MCF 10A (cell line): ENCODE measurements around the gene BRAP. TPM values are rescaled to one million over a fixed set of nuclear protein-coding genes. Genes with fewer than 3 reads are reported as not detected.
"Not testable (repeated sequence)": the region's sequence is repeated elsewhere in the genome, so short reads cannot be mapped to it uniquely, and the experiment has no call there.

Experiments used
- BruUV-seq: library from RNA; stranded (reverse); fragments of 400-500 nt; replicated peaks from 2 replicates; lab custom pipeline; 2021; lab: Mats Ljungman, UMichigan
- CTCF ChIA-PET: fragments of 300-600 bp; sonication (Branson Sonifier 250); formaldehyde crosslinking; extraction: SDS; loops from one replicate; lab custom pipeline; 2021; ENCODE audit warnings: antibody characterized with exemption, inconsistent platforms; lab: Yijun Ruan, JAX
- POLR2A ChIA-PET: fragments of 300-600, 350-650 bp; sonication (Branson Sonifier 250); formaldehyde crosslinking; extraction: SDS; loops from one replicate; lab custom pipeline; 2020; ENCODE audit warnings: antibody characterized with exemption, inconsistent platforms; lab: Yijun Ruan, JAX
- DNase-seq: peaks from one replicate; pipeline ENCODE4 v3.0.0-alpha.2; 2018; ENCODE audit not compliant: unreplicated experiment
- H3K27ac Mint-ChIP-seq: one replicate; pipeline ENCODE4 v1.8.0; 2022; ENCODE audit warnings: mild to moderate bottlenecking, low read depth, mixed read lengths; ENCODE audit not compliant: unreplicated experiment
- H3K27me3 Mint-ChIP-seq: one replicate; pipeline ENCODE4 v1.8.0; 2022; ENCODE audit warnings: mixed read lengths; ENCODE audit not compliant: insufficient read depth, unreplicated experiment
- H3K36me3 Mint-ChIP-seq: one replicate; pipeline ENCODE4 v1.8.0; 2022; ENCODE audit warnings: mild to moderate bottlenecking, moderate library complexity, mixed read lengths; ENCODE audit not compliant: insufficient read depth, unreplicated experiment
- H3K4me1 Mint-ChIP-seq: one replicate; pipeline ENCODE4 v1.8.0; 2022; ENCODE audit warnings: mixed read lengths; ENCODE audit not compliant: insufficient read depth, unreplicated experiment
- H3K4me3 Mint-ChIP-seq: one replicate; pipeline ENCODE4 v1.8.0; 2022; ENCODE audit warnings: mild to moderate bottlenecking, moderate library complexity, mixed read lengths; ENCODE audit not compliant: unreplicated experiment
- H3K9me3 Mint-ChIP-seq: one replicate; pipeline ENCODE4 v1.8.0; 2022; ENCODE audit warnings: mixed read lengths; ENCODE audit not compliant: unreplicated experiment
- intact Hi-C: fragments of 100-400 bp; cut with micrococcal nuclease; formaldehyde crosslinking; loops from 2 replicates; pipeline ENCODE4 v1.14.1; 2022
- total RNA-seq: library from RNA; stranded (reverse); gene quantifications from 2 replicates; pipeline ENCODE4 v1.2.3, GENCODE V29; 2022
- TF ChIP-seq, protein P1 (sequence below): fragments of 200-600 bp; IDR thresholded peaks from one replicate; pipeline ENCODE4 v1.8.0; 2022; ENCODE audit warnings: antibody characterized with exemption, mild to moderate bottlenecking; ENCODE audit not compliant: unreplicated experiment

Gene BRAP
- total RNA-seq, 1 experiment from 2014 or later: 24.4 TPM

DNA sequence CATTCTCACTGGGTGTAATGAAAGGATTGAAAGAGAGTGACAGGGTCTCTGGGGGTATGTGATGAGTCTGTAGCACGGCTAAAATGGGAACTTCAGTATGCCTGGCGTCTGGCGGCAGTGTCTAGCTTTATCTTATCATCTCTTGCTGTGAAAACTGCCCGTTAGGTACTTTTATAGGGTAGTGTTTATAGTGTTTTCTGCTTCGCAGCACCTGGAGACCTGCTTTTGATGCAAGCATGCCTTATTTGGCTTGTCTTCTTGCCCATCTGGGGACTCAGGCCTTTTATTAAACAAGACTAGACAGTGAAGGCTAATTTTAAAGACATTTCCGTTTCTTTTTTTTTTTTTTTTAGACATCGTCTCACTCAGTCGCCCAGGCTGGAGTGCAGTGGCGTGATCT, 44.7 kb upstream of the BRAP start:
- ChIA-PET POLR2A (interaction anchor here (1.0 kb wide), 1 partner anchor 10 kb away, joined by 4 read pairs; no protein-coding TSS in a partner anchor), CTCF (interaction anchor here (0.6 to 0.9 kb wide), 2 partner anchors 65 to 432 kb away, joined by 3 read pairs; no protein-coding TSS in a partner anchor)
- H3K9me3 Mint-ChIP-seq: no peaks in the 10 kb centered on the region
- intact Hi-C loops: no loop called here
- no peaks in the 10 kb centered on the region for H3K4me1 Mint-ChIP-seq
- peaks cover 51% of the 10 kb centered on the region for H3K36me3 Mint-ChIP-seq
- TF ChIP-seq, protein P1, sequence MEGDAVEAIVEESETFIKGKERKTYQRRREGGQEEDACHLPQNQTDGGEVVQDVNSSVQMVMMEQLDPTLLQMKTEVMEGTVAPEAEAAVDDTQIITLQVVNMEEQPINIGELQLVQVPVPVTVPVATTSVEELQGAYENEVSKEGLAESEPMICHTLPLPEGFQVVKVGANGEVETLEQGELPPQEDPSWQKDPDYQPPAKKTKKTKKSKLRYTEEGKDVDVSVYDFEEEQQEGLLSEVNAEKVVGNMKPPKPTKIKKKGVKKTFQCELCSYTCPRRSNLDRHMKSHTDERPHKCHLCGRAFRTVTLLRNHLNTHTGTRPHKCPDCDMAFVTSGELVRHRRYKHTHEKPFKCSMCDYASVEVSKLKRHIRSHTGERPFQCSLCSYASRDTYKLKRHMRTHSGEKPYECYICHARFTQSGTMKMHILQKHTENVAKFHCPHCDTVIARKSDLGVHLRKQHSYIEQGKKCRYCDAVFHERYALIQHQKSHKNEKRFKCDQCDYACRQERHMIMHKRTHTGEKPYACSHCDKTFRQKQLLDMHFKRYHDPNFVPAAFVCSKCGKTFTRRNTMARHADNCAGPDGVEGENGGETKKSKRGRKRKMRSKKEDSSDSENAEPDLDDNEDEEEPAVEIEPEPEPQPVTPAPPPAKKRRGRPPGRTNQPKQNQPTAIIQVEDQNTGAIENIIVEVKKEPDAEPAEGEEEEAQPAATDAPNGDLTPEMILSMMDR: no peak
- BruUV-seq: no TSS peak
- no peak for DNase-seq
- no peak overlapping the region for H3K4me3 Mint-ChIP-seq
- H3K27ac Mint-ChIP-seq: no peak overlapping the region
- H3K27me3 Mint-ChIP-seq: no peaks in the 10 kb centered on the region

GRCh38 chr12:111728795-111729194, 43.0 kb upstream of the BRAP start:
- Mint-ChIP-seq H3K9me3 (no peaks in the 10 kb centered on the region), H3K4me1 (no peaks in the 10 kb centered on the region), H3K27ac (no peak overlapping the region), H3K27me3 (no peaks in the 10 kb centered on the region), H3K36me3 (peaks cover 57% of the 10 kb centered on the region), H3K4me3 (no peak overlapping the region)
- CTCF ChIA-PET: interaction anchor here (0.7 to 1.5 kb wide), 2 partner anchors 11 to 84 kb away, joined by 4 read pairs; no protein-coding TSS in a partner anchor
- DNase-seq: no peak
- no TSS peak for BruUV-seq
- TF ChIP-seq, protein P1: no peak
- intact Hi-C loops: no loop called here
- POLR2A ChIA-PET: interaction anchor here (0.6 to 1.3 kb wide), 2 partner anchors 85 to 112 kb away, joined by 3 read pairs; no protein-coding TSS in a partner anchor

GRCh38 chr12:111723646-111724360, 38.0 kb upstream of the BRAP start:
- H3K27me3 Mint-ChIP-seq, CTCF ChIA-PET, POLR2A ChIA-PET, H3K27ac Mint-ChIP-seq, H3K4me3 Mint-ChIP-seq, BruUV-seq, H3K4me1 Mint-ChIP-seq, H3K9me3 Mint-ChIP-seq, DNase-seq, intact Hi-C loops: not testable (repeated sequence)
- H3K36me3 Mint-ChIP-seq: peaks cover 71% of the 10 kb centered on the region

DNA sequence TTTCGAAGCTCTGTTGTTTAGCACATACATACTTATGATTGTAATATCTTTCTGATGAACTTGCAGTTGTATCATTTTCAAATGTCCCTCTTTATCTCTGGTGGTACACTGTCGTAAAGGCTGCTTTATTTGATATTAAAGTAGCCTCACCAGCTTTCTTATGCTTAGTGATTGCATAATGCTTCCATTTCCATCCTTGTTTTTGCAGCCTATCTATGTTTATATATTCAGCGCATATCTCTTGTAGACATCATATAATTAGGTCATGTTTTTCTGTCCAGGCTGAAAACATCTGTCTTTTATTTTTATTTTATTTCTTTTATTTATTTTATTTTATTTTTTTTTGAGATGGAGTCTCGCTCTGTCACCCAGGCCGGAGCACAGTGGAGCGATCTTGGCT, 34.7 kb upstream of the BRAP start:
- no peak overlapping the region for H3K27ac Mint-ChIP-seq
- BruUV-seq: no TSS peak
- no peaks in the 10 kb centered on the region for H3K9me3 Mint-ChIP-seq
- TF ChIP-seq, protein P1: no peak
- no peaks in the 10 kb centered on the region for H3K4me1 Mint-ChIP-seq
- intact Hi-C loops: no loop called here
- H3K36me3 Mint-ChIP-seq: peaks cover 69% of the 10 kb centered on the region
- ChIA-PET CTCF (interaction anchor here (0.6 kb wide), 3 partner anchors 28 to 367 kb away, joined by 3 to 5 read pairs (median 4); no protein-coding TSS in a partner anchor), POLR2A (interaction anchor here (1.3 kb wide), 1 partner anchor 9 kb away, joined by 4 read pairs; no protein-coding TSS in a partner anchor)
- H3K4me3 Mint-ChIP-seq: no peak overlapping the region
- no peak for DNase-seq
- no peaks in the 10 kb centered on the region for H3K27me3 Mint-ChIP-seq

- intact Hi-C loops, CTCF ChIA-PET, H3K9me3 Mint-ChIP-seq, H3K27ac Mint-ChIP-seq, H3K27me3 Mint-ChIP-seq, H3K4me3 Mint-ChIP-seq, BruUV-seq, H3K4me1 Mint-ChIP-seq: not testable (repeated sequence)
- POLR2A ChIA-PET: interaction anchor here (0.7 kb wide), 1 partner anchor 227 kb away, joined by 5 read pairs; no protein-coding TSS in a partner anchor
- peak; percentile 3 for DNase-seq
- peaks cover 72% of the 10 kb centered on the region for H3K36me3 Mint-ChIP-seq
These were observed 33.6 kb upstream of the BRAP start for GRCh38 chr12:111719316-111719715.
